Measurements from ENCODE around the gene DMRT3.

GRCh38 chr9:1007312-1007711 is 30.9 kb downstream of the DMRT3 start:
- TF ChIP-seq, protein P1, sequence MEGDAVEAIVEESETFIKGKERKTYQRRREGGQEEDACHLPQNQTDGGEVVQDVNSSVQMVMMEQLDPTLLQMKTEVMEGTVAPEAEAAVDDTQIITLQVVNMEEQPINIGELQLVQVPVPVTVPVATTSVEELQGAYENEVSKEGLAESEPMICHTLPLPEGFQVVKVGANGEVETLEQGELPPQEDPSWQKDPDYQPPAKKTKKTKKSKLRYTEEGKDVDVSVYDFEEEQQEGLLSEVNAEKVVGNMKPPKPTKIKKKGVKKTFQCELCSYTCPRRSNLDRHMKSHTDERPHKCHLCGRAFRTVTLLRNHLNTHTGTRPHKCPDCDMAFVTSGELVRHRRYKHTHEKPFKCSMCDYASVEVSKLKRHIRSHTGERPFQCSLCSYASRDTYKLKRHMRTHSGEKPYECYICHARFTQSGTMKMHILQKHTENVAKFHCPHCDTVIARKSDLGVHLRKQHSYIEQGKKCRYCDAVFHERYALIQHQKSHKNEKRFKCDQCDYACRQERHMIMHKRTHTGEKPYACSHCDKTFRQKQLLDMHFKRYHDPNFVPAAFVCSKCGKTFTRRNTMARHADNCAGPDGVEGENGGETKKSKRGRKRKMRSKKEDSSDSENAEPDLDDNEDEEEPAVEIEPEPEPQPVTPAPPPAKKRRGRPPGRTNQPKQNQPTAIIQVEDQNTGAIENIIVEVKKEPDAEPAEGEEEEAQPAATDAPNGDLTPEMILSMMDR (IDR thresholded peaks at IDR 0.05) = no peak
- no peak for TF ChIP-seq POLR2AphosphoS5 (IDR thresholded peaks at IDR 0.05)
- TF ChIP-seq POLR2A (IDR thresholded peaks at IDR 0.05) = no peak
